SK-N-SH (cell line): ENCODE data around the gene CATSPERE. TPM values are rescaled to one million over a fixed set of nuclear protein-coding genes. Genes with fewer than 3 reads are reported as not detected.

Experiments
- CTCF ChIA-PET: fragments of 300-600, 350-600 bp; formaldehyde crosslinking; extraction: SDS; loops from one replicate; lab custom pipeline; 2021; lab: Yijun Ruan, JAX
- POLR2A ChIA-PET: fragments of 350-600 bp; sonication (Branson Sonifier 250); formaldehyde crosslinking; extraction: SDS; loops from one replicate; lab custom pipeline; 2020; ENCODE audit warnings: antibody characterized with exemption, inconsistent platforms; lab: Yijun Ruan, JAX
- DNase-seq: peaks from one replicate; pipeline ENCODE4 v3.0.0; 2012
- H2AFZ ChIP-seq: fragments of 200-600 bp; sonication (generic); 2 replicates; pipeline ENCODE4 v1.8.1; 2016; ENCODE audit warnings: antibody characterized with exemption, mild to moderate bottlenecking, low read depth
- H3F3A ChIP-seq: fragments of 200-600 bp; sonication (generic); replicated peaks from 2 replicates; pipeline ENCODE3; 2016; ENCODE audit warnings: antibody characterized with exemption, mild to moderate bottlenecking; ENCODE audit not compliant: insufficient read depth
- H3K27ac ChIP-seq, 2 experiments: fragments of 200-500 bp in 1 of 2; fragments of 200-600 bp in 1 of 2; sonication (Bioruptor generic) in 1 of 2; sonication (generic), shearing (Covaris generic) in 1 of 2; 2 replicates each; pipeline versions ENCODE4 v1.5.1 to v1.6.1; 2014 to 2016; ENCODE audit warnings: low read depth in 2 of 2, inconsistent platforms in 1 of 2, low read length in 1 of 2, mild to moderate bottlenecking in 1 of 2, mixed read lengths in 1 of 2
- H3K27me3 ChIP-seq: fragments of 200-600 bp; sonication (generic), shearing (Covaris generic); 2 replicates; pipeline ENCODE4 v1.6.1; 2016; ENCODE audit warnings: mixed run types; ENCODE audit not compliant: insufficient read depth
- H3K36me3 ChIP-seq, 2 experiments: fragments of 200-500 bp in 1 of 2; fragments of 200-600 bp in 1 of 2; sonication (Bioruptor generic) in 1 of 2; sonication (generic) in 1 of 2; replicated peaks in 1 of 2; 2 replicates each; pipeline versions ENCODE3 to v1.5.1; 2014 to 2016; ENCODE audit warnings: low read length in 1 of 2, mild to moderate bottlenecking in 1 of 2; ENCODE audit not compliant: insufficient read depth in 2 of 2, control insufficient read depth in 1 of 2
- H3K4me1 ChIP-seq, 2 experiments: fragments of 200-500 bp in 1 of 2; fragments of 200-600 bp in 1 of 2; sonication (Bioruptor generic) in 1 of 2; sonication (generic), shearing (Covaris generic) in 1 of 2; 2 replicates each; pipeline versions ENCODE4 v1.5.1 to v1.6.1; 2014 to 2016; ENCODE audit warnings: low read depth in 1 of 2, low read length in 1 of 2, mixed run types in 1 of 2; ENCODE audit not compliant: insufficient read depth in 2 of 2, control insufficient read depth in 1 of 2
- H3K4me2 ChIP-seq: fragments of 200-600 bp; sonication (generic), shearing (Covaris generic); 2 replicates; pipeline ENCODE4 v1.6.1; 2017; ENCODE audit warnings: mixed run types
- H3K4me3 ChIP-seq, 2 experiments: fragments of 200-500 bp in 1 of 2; fragments of 200-600 bp in 1 of 2; sonication (Bioruptor generic) in 1 of 2; sonication (generic), shearing (Covaris generic) in 1 of 2; 2 replicates each; pipeline versions ENCODE4 v1.5.1 to v1.8.1; 2014 to 2016; ENCODE audit warnings: low read depth in 2 of 2, inconsistent platforms in 1 of 2, low read length in 1 of 2, mild to moderate bottlenecking in 1 of 2, mixed read lengths in 1 of 2, moderate library complexity in 1 of 2
- H3K79me2 ChIP-seq: fragments of 200-600 bp; sonication (generic); 2 replicates; pipeline ENCODE4 v1.8.1; 2017; ENCODE audit warnings: mild to moderate bottlenecking; ENCODE audit not compliant: insufficient read depth
- H3K9ac ChIP-seq: fragments of 200-600 bp; sonication (generic); 2 replicates; pipeline ENCODE4 v1.6.1; 2017; ENCODE audit warnings: mixed run types
- H3K9me2 ChIP-seq: fragments of 200-600 bp; sonication (generic); 2 replicates; pipeline ENCODE4 v1.6.1; 2017; ENCODE audit warnings: mixed run types
- H3K9me3 ChIP-seq: fragments of 200-600 bp; sonication (generic); 2 replicates; pipeline ENCODE4 v1.6.1; 2017; ENCODE audit warnings: mixed run types, mild to moderate bottlenecking, moderate library complexity
- H4K20me1 ChIP-seq: fragments of 200-600 bp; sonication (generic); 2 replicates; pipeline ENCODE4 v1.6.1; 2017; ENCODE audit warnings: mild to moderate bottlenecking, mixed run types; ENCODE audit not compliant: insufficient read depth
- CTCF ChIP-seq: fragments of 200-600 bp; sonication (generic); IDR thresholded peaks from 2 replicates; pipeline ENCODE4 v1.6.1; 2017; ENCODE audit warnings: antibody characterized with exemption, mild to moderate bottlenecking, moderate library complexity
- FOSL2 ChIP-seq: IDR thresholded peaks from 2 replicates; pipeline ENCODE4 v1.4.0; 2012; ENCODE audit warnings: low read depth, mild to moderate bottlenecking, moderate library complexity, borderline replicate concordance
- MAX ChIP-seq: IDR thresholded peaks from 2 replicates; pipeline ENCODE4 v1.4.0; 2012; ENCODE audit warnings: low read depth
- MEF2A ChIP-seq: IDR thresholded peaks from 2 replicates; pipeline ENCODE4 v1.4.0; 2012; ENCODE audit warnings: low read depth, borderline replicate concordance
- MXI1 ChIP-seq: IDR thresholded peaks from 2 replicates; pipeline ENCODE4 v1.6.1; 2012; ENCODE audit warnings: mild to moderate bottlenecking, low read depth, low read length, improper control_type of control experiment
- NRF1 ChIP-seq: IDR thresholded peaks from 2 replicates; pipeline ENCODE4 v1.6.1; 2012; ENCODE audit warnings: low read depth, mild to moderate bottlenecking, low read length
- PBX3 ChIP-seq: IDR thresholded peaks from 2 replicates; pipeline ENCODE4; 2012
- POLR2AphosphoS5 ChIP-seq: IDR thresholded peaks from 2 replicates; pipeline ENCODE4 v1.6.1; 2012; ENCODE audit warnings: low read depth, low read length
- RAD21 ChIP-seq: IDR thresholded peaks from 2 replicates; pipeline ENCODE4 v1.6.1; 2012; ENCODE audit warnings: mild to moderate bottlenecking, low read length
- RXRA ChIP-seq: IDR thresholded peaks from 2 replicates; pipeline ENCODE4 v1.4.0; 2012; ENCODE audit warnings: low read depth, mild to moderate bottlenecking, borderline replicate concordance
- SMC3 ChIP-seq: IDR thresholded peaks from 2 replicates; pipeline ENCODE4 v1.6.1; 2012; ENCODE audit warnings: low read depth, low read length, improper control_type of control experiment
- TCF12 ChIP-seq: IDR thresholded peaks from 2 replicates; pipeline ENCODE4 v1.4.0; 2012
- USF1 ChIP-seq: IDR thresholded peaks from 2 replicates; pipeline ENCODE4 v1.4.0; 2012; ENCODE audit warnings: low read depth, borderline replicate concordance
- YY1 ChIP-seq: IDR thresholded peaks from 2 replicates; pipeline ENCODE4 v1.4.0; 2012; ENCODE audit warnings: low read depth, mild to moderate bottlenecking
- ZBTB33 ChIP-seq: IDR thresholded peaks from 2 replicates; pipeline ENCODE4 v1.4.0; 2012; ENCODE audit warnings: low read depth, borderline replicate concordance
- WGBS: methylation state at CpG from one replicate; pipeline ENCODE4 v1.1.6; 2017; ENCODE audit warnings: low lambda C conversion rate; 5-methylcytosine and 5-hydroxymethylcytosine counted together
- polyA plus RNA-seq, 3 experiments: library from polyadenylated mRNA; depleted of rRNA; stranded (reverse); fragments of >200 nt; gene quantifications; 2 replicates each; pipeline ENCODE4 v1.2.3, GENCODE V29; 2012

Gene CATSPERE
- polyA plus RNA-seq, 1 of the 3 experiments (the other 2 are of a cell fraction) = 0.30 TPM

- Histone ChIP-seq H2AFZ (no peak overlapping the region), H3K27ac (no peak overlapping the region), H3K4me2 (no peak overlapping the region), H3K9me2 (no peaks in the 10 kb centered on the region), H3K36me3 (peaks cover 89 to 91% of the 10 kb centered on the region in 2 experiments), H3K9ac (no peak overlapping the region), H3K9me3 (no peaks in the 10 kb centered on the region), H3K4me1 (no peaks in the 10 kb centered on the region; a peak in 1 of 4 replicates), H4K20me1 (no peaks in the 10 kb centered on the region), H3K79me2 (no peaks in the 10 kb centered on the region), H3K27me3 (no peaks in the 10 kb centered on the region), H3F3A (no peaks in the 10 kb centered on the region), H3K4me3 (no peak overlapping the region)
- no peak for DNase-seq
- TF ChIP-seq RAD21 (no peak), YY1 (no peak), FOSL2 (no peak)
- CTCF ChIA-PET = interaction anchor here (1.0 kb wide), 1 partner anchor 14 kb away, joined by 3 read pairs; no protein-coding TSS in a partner anchor
- WGBS = 93% methylated on average over 5 of the region's 5 CpGs
- POLR2A ChIA-PET = no interaction called here
These were observed 48.9 kb upstream of the CATSPERE start for GRCh38 chr1:244412176-244412575.

GRCh38 chr1:244413736-244414135 lies 47.3 kb upstream of the CATSPERE start:
- H3K9ac ChIP-seq = no peak overlapping the region
- no peak overlapping the region for H3K4me2 ChIP-seq
- POLR2A ChIA-PET = no interaction called here
- H3K79me2 ChIP-seq = no peaks in the 10 kb centered on the region
- H3K36me3 ChIP-seq = peaks cover 91 to 94% of the 10 kb centered on the region in 2 experiments
- no peak for DNase-seq
- H3K4me1 ChIP-seq = no peaks in the 10 kb centered on the region
- H3K9me3 ChIP-seq = no peaks in the 10 kb centered on the region
- H3K9me2 ChIP-seq = no peaks in the 10 kb centered on the region
- TF ChIP-seq USF1 (no peak), MXI1 (no peak), RXRA (no peak), POLR2AphosphoS5 (no peak), CTCF (no peak), MEF2A (no peak), TCF12 (no peak), RAD21 (no peak), NRF1 (no peak), PBX3 (no peak), SMC3 (no peak), MAX (no peak), ZBTB33 (no peak)
- WGBS = 100% methylated on average over 3 of the region's 3 CpGs
- no peak overlapping the region for H3K27ac ChIP-seq
- no peaks in the 10 kb centered on the region for H3F3A ChIP-seq
- H2AFZ ChIP-seq = no peak overlapping the region
- CTCF ChIA-PET = interaction anchor here (0.5 kb wide), 1 partner anchor 114 kb away, joined by 3 read pairs; no protein-coding TSS in a partner anchor
- no peak overlapping the region for H3K4me3 ChIP-seq
- H3K27me3 ChIP-seq = no peaks in the 10 kb centered on the region
- H4K20me1 ChIP-seq = no peaks in the 10 kb centered on the region
